Measurements from ENCODE around the gene TEKTIP1.

Gene TEKTIP1

DNA sequence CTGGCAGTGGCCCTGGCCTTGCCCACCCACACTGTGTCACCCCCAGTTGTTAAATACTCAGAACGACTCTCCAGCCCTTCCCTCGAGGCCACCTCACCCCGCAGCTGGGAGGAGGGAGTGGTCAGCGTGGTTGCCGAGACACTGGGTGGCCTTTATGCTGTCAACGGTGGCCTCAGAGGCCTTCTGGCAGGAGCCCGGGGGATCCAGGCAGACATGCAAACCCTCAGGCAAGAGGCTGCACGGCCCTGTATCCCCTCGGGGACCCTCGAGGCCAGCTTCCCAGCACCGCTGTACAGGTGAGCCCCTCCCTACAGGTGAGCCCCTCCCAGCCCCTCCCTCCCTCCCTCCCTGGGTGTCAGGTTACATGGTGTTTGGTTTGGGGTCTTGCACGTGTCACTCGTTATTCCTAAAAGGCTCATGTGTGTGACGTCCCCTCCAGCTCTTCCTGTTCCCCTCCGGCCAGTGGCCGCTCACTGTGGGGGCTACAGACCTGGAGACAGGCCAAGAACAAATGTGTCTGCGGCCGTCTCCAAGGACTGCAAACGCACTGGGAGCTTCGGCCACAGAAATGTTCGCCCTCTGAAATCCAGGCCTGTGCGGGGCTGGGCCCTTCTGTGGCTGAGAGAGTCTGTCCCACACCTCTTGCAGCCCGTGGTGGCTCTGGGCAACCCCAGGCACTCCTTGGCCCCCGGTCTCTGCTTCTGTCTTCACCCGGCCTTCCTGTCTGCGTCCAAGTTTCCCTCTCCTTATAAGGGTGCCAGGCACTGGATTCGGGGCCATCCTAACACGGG is at the start of gene TEKTIP1:
Gene TEKTIP1 (plus strand): TSS at position 210 of the 791 bp plus-strand sequence. CDS start 4 bp downstream, at position 214.
- Mint-ChIP-seq H3K27me3 (ENCODE audit: low read depth, poor library complexity) (no peaks in the 10 kb centered on the region), H3K9me3 (no peaks in the 10 kb centered on the region), H3K4me3 (no peak within 1 kb of the TSS), H3K4me1 (peaks cover 6% of the 10 kb centered on the region), H3K36me3 (ENCODE audit: low read depth) (peaks cover 16% of the 10 kb centered on the region), H3K27ac (peak within 1 kb of the TSS; percentile 64)
- TF ChIP-seq, protein P1, sequence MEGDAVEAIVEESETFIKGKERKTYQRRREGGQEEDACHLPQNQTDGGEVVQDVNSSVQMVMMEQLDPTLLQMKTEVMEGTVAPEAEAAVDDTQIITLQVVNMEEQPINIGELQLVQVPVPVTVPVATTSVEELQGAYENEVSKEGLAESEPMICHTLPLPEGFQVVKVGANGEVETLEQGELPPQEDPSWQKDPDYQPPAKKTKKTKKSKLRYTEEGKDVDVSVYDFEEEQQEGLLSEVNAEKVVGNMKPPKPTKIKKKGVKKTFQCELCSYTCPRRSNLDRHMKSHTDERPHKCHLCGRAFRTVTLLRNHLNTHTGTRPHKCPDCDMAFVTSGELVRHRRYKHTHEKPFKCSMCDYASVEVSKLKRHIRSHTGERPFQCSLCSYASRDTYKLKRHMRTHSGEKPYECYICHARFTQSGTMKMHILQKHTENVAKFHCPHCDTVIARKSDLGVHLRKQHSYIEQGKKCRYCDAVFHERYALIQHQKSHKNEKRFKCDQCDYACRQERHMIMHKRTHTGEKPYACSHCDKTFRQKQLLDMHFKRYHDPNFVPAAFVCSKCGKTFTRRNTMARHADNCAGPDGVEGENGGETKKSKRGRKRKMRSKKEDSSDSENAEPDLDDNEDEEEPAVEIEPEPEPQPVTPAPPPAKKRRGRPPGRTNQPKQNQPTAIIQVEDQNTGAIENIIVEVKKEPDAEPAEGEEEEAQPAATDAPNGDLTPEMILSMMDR (IDR thresholded peaks at IDR 0.05), result no peak
- DNase-seq, result peak; percentile 32

DNA sequence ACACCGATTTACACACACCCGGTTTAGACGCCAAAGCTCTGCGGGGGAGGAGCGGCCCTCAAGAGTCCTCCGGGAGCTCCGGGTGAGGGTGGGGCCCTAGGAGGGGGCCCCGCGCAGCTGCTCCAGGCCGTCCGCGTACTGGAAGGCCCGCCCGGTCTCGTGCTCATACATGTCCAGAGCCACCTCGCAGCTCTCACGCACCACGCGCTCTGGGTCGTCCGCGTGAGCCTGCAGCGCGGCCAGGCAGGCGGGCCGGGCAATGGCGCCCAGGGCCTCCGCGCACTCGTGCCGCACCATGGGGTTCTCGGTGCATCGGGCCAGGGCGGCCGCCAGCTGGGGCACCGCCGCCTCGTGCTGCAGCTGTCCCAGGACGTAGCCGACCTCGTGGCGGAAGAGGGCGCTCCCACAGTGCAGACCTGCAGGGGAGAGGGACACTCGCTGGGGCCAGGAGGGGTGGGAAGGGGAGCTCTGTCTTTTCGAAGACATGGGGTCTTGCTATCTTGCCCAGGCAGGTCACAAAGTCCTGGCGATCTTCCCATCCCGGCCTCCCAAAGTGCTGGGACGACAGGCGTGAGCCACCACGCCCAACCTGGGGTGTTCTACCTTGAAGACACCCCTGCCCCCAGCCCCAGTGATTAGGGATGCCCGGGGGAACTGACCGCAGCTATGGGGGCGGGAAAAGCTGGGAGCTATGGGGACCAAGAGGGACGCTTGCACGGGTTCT is 47.4 kb upstream of the TEKTIP1 start:
- Mint-ChIP-seq H3K4me3 (no peak overlapping the region), H3K27ac (no peak overlapping the region), H3K27me3 (ENCODE audit: low read depth, poor library complexity) (peaks cover 6% of the 10 kb centered on the region), H3K36me3 (ENCODE audit: low read depth) (peaks cover 24% of the 10 kb centered on the region), H3K4me1 (no peaks in the 10 kb centered on the region), H3K9me3 (no peaks in the 10 kb centered on the region)
- TF ChIP-seq, protein P1 (IDR thresholded peaks at IDR 0.05), result no peak
- no peak for DNase-seq

DNA sequence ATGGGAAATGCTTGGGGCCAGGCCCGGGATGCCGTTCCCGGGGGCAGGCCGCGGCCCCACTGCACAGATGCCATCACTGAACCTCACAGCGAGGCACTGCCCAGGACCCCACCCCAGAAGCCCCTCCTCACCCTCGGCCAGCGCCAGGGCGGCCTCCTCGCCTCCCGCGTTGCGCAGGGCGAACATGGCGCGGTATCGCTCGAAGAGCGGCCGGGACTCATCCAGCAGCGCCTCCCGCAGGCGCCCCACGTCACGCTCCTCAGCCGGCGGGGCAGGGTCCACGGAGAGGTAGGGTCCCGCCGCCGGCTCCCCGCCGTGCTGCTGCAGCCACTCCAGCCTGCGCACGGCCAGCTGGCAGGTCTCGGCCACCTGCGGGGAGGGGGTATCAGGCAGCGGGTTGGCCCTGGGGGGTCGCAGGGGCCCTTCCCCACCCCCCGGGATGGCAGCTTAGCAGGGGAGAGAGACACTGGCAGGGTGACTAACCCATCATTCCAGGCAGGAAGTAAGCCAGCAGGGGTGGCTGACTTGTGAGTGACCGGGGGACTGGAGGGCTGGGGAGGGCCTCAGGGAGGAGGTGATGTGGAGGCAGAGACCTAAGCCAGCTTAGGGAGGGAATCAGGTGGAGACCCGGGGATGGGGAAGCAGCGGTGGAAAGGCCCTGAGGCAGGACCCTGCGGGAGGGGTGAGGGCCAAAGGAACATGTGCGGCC is 46.7 kb upstream of the TEKTIP1 start:
- H3K4me3 Mint-ChIP-seq, result no peak overlapping the region
- peaks cover 10% of the 10 kb centered on the region for H3K27me3 Mint-ChIP-seq (ENCODE audit: low read depth, poor library complexity)
- no peaks in the 10 kb centered on the region for H3K9me3 Mint-ChIP-seq
- DNase-seq, result no peak
- TF ChIP-seq, protein P1 (IDR thresholded peaks at IDR 0.05), result no peak
- no peak overlapping the region for H3K27ac Mint-ChIP-seq
- no peaks in the 10 kb centered on the region for H3K4me1 Mint-ChIP-seq
- peaks cover 26% of the 10 kb centered on the region for H3K36me3 Mint-ChIP-seq (ENCODE audit: low read depth)

DNA sequence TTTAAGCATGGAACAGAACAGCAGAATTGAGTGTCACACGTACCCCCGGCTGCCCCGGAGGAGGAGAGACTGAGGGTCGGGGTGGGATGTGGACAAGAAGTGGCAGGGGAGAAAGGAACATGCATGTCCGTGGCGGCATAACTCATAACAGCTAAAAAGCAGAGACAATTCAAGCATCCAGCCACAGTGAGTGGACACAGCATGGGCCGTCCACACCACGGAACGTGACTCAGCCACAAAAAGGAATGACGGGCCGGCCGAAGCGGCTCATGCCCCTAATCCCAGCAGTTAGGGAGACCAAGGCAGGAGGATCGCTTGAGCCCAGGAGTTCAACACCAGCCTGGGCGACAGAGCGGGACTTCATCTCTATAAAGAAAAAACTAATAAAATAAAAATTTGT is 46.1 kb upstream of the TEKTIP1 start:
- Mint-ChIP-seq H3K9me3 (no peaks in the 10 kb centered on the region), H3K27ac (no peak overlapping the region), H3K27me3 (ENCODE audit: low read depth, poor library complexity) (peaks cover 11% of the 10 kb centered on the region), H3K4me1 (no peaks in the 10 kb centered on the region), H3K36me3 (ENCODE audit: low read depth) (peaks cover 27% of the 10 kb centered on the region), H3K4me3 (no peak overlapping the region)
- no peak for DNase-seq
- TF ChIP-seq, protein P1 (IDR thresholded peaks at IDR 0.05), result no peak

DNA sequence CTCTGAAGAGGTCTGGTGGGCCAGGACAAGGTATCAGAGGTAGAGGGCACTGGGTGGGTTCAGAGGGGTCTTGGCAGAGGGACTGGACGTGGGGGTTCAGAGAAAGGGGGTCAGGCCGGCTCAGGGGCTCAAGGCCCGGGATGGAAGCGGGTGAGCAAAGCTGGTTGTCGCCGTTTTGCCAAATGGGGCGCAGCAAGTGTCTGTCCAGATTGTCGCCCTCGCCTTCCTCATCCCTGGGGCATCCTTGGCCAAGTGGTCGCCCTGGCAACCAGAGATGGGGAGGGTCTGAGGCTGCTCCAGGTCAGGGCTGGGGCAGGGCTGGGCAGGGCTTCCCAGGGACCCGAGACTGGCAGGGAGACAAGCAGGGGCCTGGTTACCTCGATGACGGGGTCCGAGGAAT is 45.3 kb upstream of the TEKTIP1 start:
- no peaks in the 10 kb centered on the region for H3K9me3 Mint-ChIP-seq
- no peak overlapping the region for H3K27ac Mint-ChIP-seq
- H3K36me3 Mint-ChIP-seq (ENCODE audit: low read depth), result peaks cover 26% of the 10 kb centered on the region
- peaks cover 8% of the 10 kb centered on the region for H3K27me3 Mint-ChIP-seq (ENCODE audit: low read depth, poor library complexity)
- no peak for DNase-seq
- H3K4me3 Mint-ChIP-seq, result no peak overlapping the region
- TF ChIP-seq, protein P1 (IDR thresholded peaks at IDR 0.05), result no peak
- H3K4me1 Mint-ChIP-seq, result no peaks in the 10 kb centered on the region

Data from nephron progenitor cell (in vitro differentiated cells).